Caco-2 (cell line): Measurements from ENCODE around the gene GRM7. TPM values are rescaled to one million over a fixed set of nuclear protein-coding genes. Genes with fewer than 3 reads are reported as not detected.

Experiments
- BruUV-seq: library from RNA; stranded (reverse); fragments of 400-500 nt; replicated peaks from 2 replicates; lab custom pipeline; 2021; lab: Mats Ljungman, UMichigan
- CTCF ChIA-PET: fragments of 300-600 bp; sonication (Branson Sonifier 250); formaldehyde crosslinking; loops from one replicate; lab custom pipeline; 2022; ENCODE audit warnings: antibody characterized with exemption; lab: Charles Lee
- POLR2A ChIA-PET: fragments of 300-600 bp; sonication (Branson Sonifier 250); formaldehyde crosslinking; loops from one replicate; lab custom pipeline; 2022; ENCODE audit warnings: antibody characterized with exemption; lab: Charles Lee
- DNase-seq, 2 experiments: peaks; one replicate each; pipeline versions ENCODE4 v3.0.0 to v3.0.0-alpha.2; 2020 to 2022
- H3K27me3 ChIP-seq: replicated peaks from 2 replicates; pipeline ENCODE4 v1.6.0; 2011; ENCODE audit warnings: low read length; ENCODE audit not compliant: control insufficient read depth, insufficient read depth
- H3K36me3 ChIP-seq: 2 replicates; pipeline ENCODE4 v1.5.1; 2011; ENCODE audit warnings: low read length; ENCODE audit not compliant: control insufficient read depth, insufficient read depth
- H3K4me1 ChIP-seq: fragments of 250-450 bp; sonication (Bioruptor Pico); 2 replicates; pipeline ENCODE4 v1.5.1; 2020; ENCODE audit warnings: mild to moderate bottlenecking
- H3K4me3 ChIP-seq: 2 replicates; pipeline ENCODE4 v1.5.1; 2011; ENCODE audit warnings: low read depth, mild to moderate bottlenecking, control low read depth, low read length
- H3K9me3 ChIP-seq: fragments of 250-450 bp; sonication (Bioruptor Pico); 2 replicates; pipeline ENCODE4 v1.5.1; 2020; ENCODE audit warnings: mild to moderate bottlenecking, moderate library complexity
- H3K27ac Mint-ChIP-seq: one replicate; pipeline ENCODE4 v1.8.0; 2022; ENCODE audit warnings: mixed read lengths; ENCODE audit not compliant: unreplicated experiment
- H3K27me3 Mint-ChIP-seq: one replicate; pipeline ENCODE4 v1.8.0; 2022; ENCODE audit warnings: mixed read lengths; ENCODE audit not compliant: insufficient read depth, unreplicated experiment
- H3K36me3 Mint-ChIP-seq: one replicate; pipeline ENCODE4 v1.8.0; 2022; ENCODE audit warnings: mild to moderate bottlenecking, mixed read lengths; ENCODE audit not compliant: insufficient read depth, unreplicated experiment
- H3K4me1 Mint-ChIP-seq: one replicate; pipeline ENCODE4 v1.8.0; 2022; ENCODE audit warnings: low read depth, mixed read lengths; ENCODE audit not compliant: unreplicated experiment
- H3K4me3 Mint-ChIP-seq: one replicate; pipeline ENCODE4 v1.8.0; 2022; ENCODE audit warnings: mild to moderate bottlenecking, moderate library complexity, mixed read lengths; ENCODE audit not compliant: unreplicated experiment
- H3K9me3 Mint-ChIP-seq: one replicate; pipeline ENCODE4 v1.8.0; 2022; ENCODE audit warnings: mixed read lengths; ENCODE audit not compliant: unreplicated experiment
- intact Hi-C: fragments of 100-400 bp; cut with micrococcal nuclease; formaldehyde crosslinking; loops from one replicate; pipeline ENCODE4 v1.10.0; 2022; ENCODE audit not compliant: unreplicated experiment
- total RNA-seq: library from RNA; stranded (reverse); gene quantifications from 2 replicates; pipeline ENCODE4 v1.2.3, GENCODE V29; 2022
- TF ChIP-seq, protein P1 (sequence below), 2 experiments: fragments of 200-600 bp in 1 of 2; IDR thresholded peaks; 1 replicate in 1 of 2; 2 replicates in 1 of 2; pipeline versions ENCODE4 v1.5.1 to v1.8.0; 2011 to 2022; ENCODE audit warnings: antibody characterized with exemption in 1 of 2, control low read depth in 1 of 2, inconsistent platforms in 1 of 2, low read depth in 1 of 2, low read length in 1 of 2, mild to moderate bottlenecking in 1 of 2, moderate library complexity in 1 of 2; ENCODE audit not compliant: insufficient read depth in 1 of 2, severe bottlenecking in 1 of 2, unreplicated experiment in 1 of 2

The GRM7 gene
- total RNA-seq, 1 experiment from 2014 or later = not detected

DNA sequence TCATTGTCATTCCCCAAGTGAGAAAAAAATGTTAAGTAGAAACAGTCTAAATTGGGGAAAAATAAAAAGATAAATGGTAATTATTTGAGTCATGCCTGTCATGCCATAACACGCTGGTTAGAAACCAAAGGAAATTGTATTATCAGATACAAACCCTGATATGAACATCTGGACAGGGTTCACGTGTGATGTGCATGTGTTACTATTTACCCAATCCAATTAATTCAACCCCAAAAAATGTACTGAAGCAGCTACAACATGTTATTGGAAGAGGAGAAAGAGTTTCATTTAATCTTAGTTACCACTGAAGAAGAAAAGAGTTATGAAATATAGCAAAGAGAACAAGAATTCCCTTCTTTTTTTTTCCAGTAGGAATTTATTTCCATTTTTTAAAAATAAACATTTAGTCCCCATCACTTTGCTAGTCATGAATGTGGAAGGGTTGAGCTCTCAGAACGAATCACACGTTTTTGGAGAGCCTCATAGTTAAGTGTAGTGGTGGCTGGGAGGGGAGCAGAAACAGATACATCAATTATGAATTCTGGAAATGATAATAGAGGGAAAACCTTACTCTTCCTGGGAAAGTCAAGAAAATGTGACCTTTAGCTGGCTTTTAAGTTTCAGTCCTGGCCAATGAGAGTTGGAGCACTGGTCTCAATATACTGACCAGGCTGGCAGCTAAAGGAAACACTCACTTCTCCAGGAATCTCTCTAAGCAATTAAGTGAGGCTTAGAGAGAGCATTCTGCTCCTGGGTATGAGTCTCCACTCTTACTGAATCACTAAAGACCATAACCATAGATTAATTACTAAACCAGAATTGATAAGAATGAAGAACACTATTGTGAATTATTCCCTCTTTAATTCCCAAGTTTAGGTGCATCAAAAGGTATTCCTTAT lies 796.5 kb downstream of the GRM7 start:
- TF ChIP-seq, protein P1, sequence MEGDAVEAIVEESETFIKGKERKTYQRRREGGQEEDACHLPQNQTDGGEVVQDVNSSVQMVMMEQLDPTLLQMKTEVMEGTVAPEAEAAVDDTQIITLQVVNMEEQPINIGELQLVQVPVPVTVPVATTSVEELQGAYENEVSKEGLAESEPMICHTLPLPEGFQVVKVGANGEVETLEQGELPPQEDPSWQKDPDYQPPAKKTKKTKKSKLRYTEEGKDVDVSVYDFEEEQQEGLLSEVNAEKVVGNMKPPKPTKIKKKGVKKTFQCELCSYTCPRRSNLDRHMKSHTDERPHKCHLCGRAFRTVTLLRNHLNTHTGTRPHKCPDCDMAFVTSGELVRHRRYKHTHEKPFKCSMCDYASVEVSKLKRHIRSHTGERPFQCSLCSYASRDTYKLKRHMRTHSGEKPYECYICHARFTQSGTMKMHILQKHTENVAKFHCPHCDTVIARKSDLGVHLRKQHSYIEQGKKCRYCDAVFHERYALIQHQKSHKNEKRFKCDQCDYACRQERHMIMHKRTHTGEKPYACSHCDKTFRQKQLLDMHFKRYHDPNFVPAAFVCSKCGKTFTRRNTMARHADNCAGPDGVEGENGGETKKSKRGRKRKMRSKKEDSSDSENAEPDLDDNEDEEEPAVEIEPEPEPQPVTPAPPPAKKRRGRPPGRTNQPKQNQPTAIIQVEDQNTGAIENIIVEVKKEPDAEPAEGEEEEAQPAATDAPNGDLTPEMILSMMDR (IDR thresholded peaks at IDR 0.05; ENCODE audit: insufficient read depth in 1 of 2, low read depth in 1 of 2, low read length in 1 of 2, severe bottlenecking in 1 of 2, unreplicated experiment in 1 of 2) = no peak
- no peak overlapping the region for H3K27ac Mint-ChIP-seq
- no peak for DNase-seq
- H3K27me3 Mint-ChIP-seq = no peaks in the 10 kb centered on the region
- peaks cover 23% of the 10 kb centered on the region for H3K9me3 Mint-ChIP-seq
- BruUV-seq = no TSS peak
- Histone ChIP-seq H3K27me3 (no peaks in the 10 kb centered on the region), H3K4me3 (no peak overlapping the region), H3K4me1 (no peaks in the 10 kb centered on the region), H3K9me3 (no peaks in the 10 kb centered on the region), H3K36me3 (no peaks in the 10 kb centered on the region)
- CTCF ChIA-PET = no interaction called here
- POLR2A ChIA-PET = no interaction called here
- H3K4me3 Mint-ChIP-seq = no peak overlapping the region
- H3K36me3 Mint-ChIP-seq = no peaks in the 10 kb centered on the region
- intact Hi-C loops = no loop called here
- no peaks in the 10 kb centered on the region for H3K4me1 Mint-ChIP-seq

DNA sequence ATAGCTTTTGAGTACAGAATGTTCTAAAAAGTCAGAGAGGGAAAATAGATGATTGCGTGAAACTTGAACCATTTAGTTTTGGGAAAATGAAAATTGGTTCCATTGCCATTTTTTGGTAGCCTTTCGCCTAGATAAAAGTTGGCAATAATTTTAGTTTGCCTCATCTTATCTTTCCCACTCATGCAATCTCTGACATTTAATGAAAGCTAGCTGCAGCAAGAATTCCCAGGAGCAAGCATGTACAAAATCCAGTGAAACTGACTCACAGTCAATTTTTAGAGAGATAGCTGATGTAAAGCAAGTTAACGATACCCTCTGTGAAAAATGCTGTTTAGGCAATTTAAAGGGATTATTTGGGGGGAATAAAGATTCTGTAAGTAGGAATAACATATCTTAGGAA lies 797.4 kb downstream of the GRM7 start:
- H3K9me3 Mint-ChIP-seq = peaks cover 17% of the 10 kb centered on the region
- no TSS peak for BruUV-seq
- CTCF ChIA-PET = no interaction called here
- Histone ChIP-seq H3K36me3 (no peaks in the 10 kb centered on the region), H3K4me1 (no peaks in the 10 kb centered on the region), H3K4me3 (no peak overlapping the region), H3K9me3 (no peaks in the 10 kb centered on the region), H3K27me3 (no peaks in the 10 kb centered on the region)
- H3K4me3 Mint-ChIP-seq = no peak overlapping the region
- no peak for DNase-seq
- no peaks in the 10 kb centered on the region for H3K27me3 Mint-ChIP-seq
- POLR2A ChIA-PET = no interaction called here
- H3K36me3 Mint-ChIP-seq = no peaks in the 10 kb centered on the region
- TF ChIP-seq, protein P1 (IDR thresholded peaks at IDR 0.05; ENCODE audit: insufficient read depth in 1 of 2, low read depth in 1 of 2, low read length in 1 of 2, severe bottlenecking in 1 of 2, unreplicated experiment in 1 of 2) = no peak
- intact Hi-C loops = no loop called here
- no peak overlapping the region for H3K27ac Mint-ChIP-seq
- H3K4me1 Mint-ChIP-seq = no peaks in the 10 kb centered on the region

DNA sequence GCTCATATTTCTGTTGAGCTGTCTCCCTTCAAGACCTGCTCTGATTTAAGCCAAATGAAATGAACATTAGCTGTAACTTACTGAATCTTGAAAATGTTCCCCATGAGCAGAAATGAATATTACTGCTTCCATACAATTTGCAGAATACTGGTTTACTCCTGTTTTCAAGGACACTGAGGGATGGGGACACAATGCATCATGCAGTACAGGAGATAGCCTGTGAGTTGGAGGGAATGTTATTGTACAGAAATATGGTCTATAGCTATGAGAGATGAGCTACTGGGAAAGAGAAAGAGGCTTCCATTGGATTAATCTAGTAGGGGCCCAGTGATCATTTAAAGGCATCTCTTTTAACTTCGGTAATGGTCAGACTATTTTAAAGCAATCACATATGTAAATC lies 798.2 kb downstream of the GRM7 start:
- Histone ChIP-seq H3K27me3 (no peaks in the 10 kb centered on the region), H3K4me1 (no peaks in the 10 kb centered on the region), H3K9me3 (no peaks in the 10 kb centered on the region), H3K4me3 (no peak overlapping the region), H3K36me3 (no peaks in the 10 kb centered on the region)
- Mint-ChIP-seq H3K36me3 (no peaks in the 10 kb centered on the region), H3K4me3 (no peak overlapping the region), H3K4me1 (no peaks in the 10 kb centered on the region), H3K27ac (no peak overlapping the region), H3K9me3 (peaks cover 9% of the 10 kb centered on the region), H3K27me3 (no peaks in the 10 kb centered on the region)
- no TSS peak for BruUV-seq
- CTCF ChIA-PET = no interaction called here
- no peak for DNase-seq
- intact Hi-C loops = no loop called here
- TF ChIP-seq, protein P1 (IDR thresholded peaks at IDR 0.05; ENCODE audit: insufficient read depth in 1 of 2, low read depth in 1 of 2, low read length in 1 of 2, severe bottlenecking in 1 of 2, unreplicated experiment in 1 of 2) = no peak
- POLR2A ChIA-PET = no interaction called here
